ENCODE measurements around the gene RABGAP1L. TPM values are rescaled to one million over a fixed set of nuclear protein-coding genes. Genes with fewer than 3 reads are reported as not detected.
"Not testable (repeated sequence)": the region's sequence is repeated elsewhere in the genome, so short reads cannot be mapped to it uniquely, and the experiment has no call there.

Gene RABGAP1L
- total RNA-seq, 1 donor from 2014 or later: 83.9 TPM

DNA sequence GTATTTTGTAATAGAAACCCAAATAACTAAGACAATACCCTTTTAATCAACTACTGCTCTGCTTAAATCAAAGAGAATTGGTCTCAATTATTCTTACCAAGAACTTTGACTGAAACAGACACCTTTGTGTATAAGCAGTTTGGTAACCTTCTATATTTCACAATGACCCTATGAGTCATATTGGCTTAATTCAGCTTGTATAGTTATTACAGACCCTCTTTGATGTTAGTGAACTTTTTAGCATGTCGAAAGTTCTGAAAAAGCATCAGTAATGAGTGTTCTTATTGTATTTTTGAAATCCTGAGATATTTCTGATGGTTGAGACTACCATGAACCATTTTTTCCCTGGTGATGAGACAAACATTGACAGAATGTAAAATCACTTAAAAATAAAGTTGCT, 43.3 kb upstream of the RABGAP1L start:
- Histone ChIP-seq H3K27ac (no peak overlapping the region), H3K4me3 (no peak overlapping the region), H3K9me3 (no peaks in the 10 kb centered on the region), H3K36me3 (no peaks in the 10 kb centered on the region), H3K4me1 (no peaks in the 10 kb centered on the region), H3K27me3 (ENCODE audit: low read depth) (no peaks in the 10 kb centered on the region)
- DNase-seq: no peak
- ATAC-seq: no peak
- TF ChIP-seq, protein P1, sequence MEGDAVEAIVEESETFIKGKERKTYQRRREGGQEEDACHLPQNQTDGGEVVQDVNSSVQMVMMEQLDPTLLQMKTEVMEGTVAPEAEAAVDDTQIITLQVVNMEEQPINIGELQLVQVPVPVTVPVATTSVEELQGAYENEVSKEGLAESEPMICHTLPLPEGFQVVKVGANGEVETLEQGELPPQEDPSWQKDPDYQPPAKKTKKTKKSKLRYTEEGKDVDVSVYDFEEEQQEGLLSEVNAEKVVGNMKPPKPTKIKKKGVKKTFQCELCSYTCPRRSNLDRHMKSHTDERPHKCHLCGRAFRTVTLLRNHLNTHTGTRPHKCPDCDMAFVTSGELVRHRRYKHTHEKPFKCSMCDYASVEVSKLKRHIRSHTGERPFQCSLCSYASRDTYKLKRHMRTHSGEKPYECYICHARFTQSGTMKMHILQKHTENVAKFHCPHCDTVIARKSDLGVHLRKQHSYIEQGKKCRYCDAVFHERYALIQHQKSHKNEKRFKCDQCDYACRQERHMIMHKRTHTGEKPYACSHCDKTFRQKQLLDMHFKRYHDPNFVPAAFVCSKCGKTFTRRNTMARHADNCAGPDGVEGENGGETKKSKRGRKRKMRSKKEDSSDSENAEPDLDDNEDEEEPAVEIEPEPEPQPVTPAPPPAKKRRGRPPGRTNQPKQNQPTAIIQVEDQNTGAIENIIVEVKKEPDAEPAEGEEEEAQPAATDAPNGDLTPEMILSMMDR (IDR thresholded peaks at IDR 0.05): no peak
- intact Hi-C loops (cut with DNase I): no loop called here

DNA sequence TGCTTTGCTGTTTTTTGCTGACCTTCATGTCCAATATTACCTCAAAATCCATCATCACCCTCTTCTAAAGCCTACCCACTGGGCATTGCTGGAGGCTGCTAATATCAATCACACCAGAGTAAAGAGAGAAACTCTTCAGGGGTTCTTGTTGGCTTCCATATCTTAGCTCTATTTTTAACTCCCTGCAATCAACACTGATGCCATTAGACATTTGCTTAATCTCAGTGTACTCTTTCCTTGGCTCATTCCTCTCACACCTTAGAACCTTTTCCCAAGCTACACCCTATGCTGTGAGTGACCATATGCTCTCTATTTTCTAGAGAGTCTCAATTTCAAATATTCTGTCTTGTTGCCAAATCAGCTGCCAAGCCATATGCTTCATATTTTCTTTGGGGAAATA, 40.6 kb upstream of the RABGAP1L start:
- Histone ChIP-seq H3K27me3 (ENCODE audit: low read depth) (no peaks in the 10 kb centered on the region), H3K4me3 (no peak overlapping the region), H3K9me3 (peaks cover under 1% of the 10 kb centered on the region), H3K27ac (no peak overlapping the region), H3K36me3 (no peaks in the 10 kb centered on the region), H3K4me1 (no peaks in the 10 kb centered on the region)
- TF ChIP-seq, protein P1 (IDR thresholded peaks at IDR 0.05): no peak
- ATAC-seq (no peak), DNase-seq (no peak)
- intact Hi-C loops (cut with DNase I): no loop called here

DNA sequence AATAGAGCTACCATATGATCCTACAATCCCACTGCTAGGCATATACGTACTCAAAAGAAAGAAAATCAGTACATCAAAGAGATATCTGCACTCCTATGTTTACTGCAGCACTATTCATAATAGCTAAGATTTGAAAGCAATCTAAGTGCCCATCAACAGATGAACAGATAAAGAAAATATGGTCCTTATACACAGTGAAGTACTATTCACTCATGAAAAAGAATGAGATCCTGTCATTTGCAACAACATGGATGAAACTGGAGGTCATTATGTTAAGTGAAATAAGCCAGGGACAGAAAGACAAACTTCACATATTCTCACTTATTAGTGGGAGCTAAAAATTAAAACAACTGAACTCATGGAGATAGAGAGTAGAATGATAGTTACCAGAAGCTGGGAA, 37.0 kb upstream of the RABGAP1L start:
- H3K36me3 ChIP-seq; intact Hi-C loops (cut with DNase I); H3K4me3 ChIP-seq; DNase-seq; H3K27ac ChIP-seq; H3K27me3 ChIP-seq (ENCODE audit: low read depth); H3K4me1 ChIP-seq; ATAC-seq: not testable (repeated sequence)
- peaks cover 14% of the 10 kb centered on the region for H3K9me3 ChIP-seq

GRCh38 chr1:174123843-174124242, 35.5 kb upstream of the RABGAP1L start:
- intact Hi-C loops (cut with DNase I): no loop called here
- no peak overlapping the region for H3K27ac ChIP-seq
- ATAC-seq: no peak
- TF ChIP-seq, protein P1 (IDR thresholded peaks at IDR 0.05): no peak
- H3K36me3 ChIP-seq: no peaks in the 10 kb centered on the region
- no peak overlapping the region for H3K4me3 ChIP-seq
- DNase-seq: no peak
- H3K27me3 ChIP-seq (ENCODE audit: low read depth): no peaks in the 10 kb centered on the region
- peaks cover 14% of the 10 kb centered on the region for H3K9me3 ChIP-seq
- H3K4me1 ChIP-seq: no peaks in the 10 kb centered on the region

GRCh38 chr1:174127176-174127575, 32.1 kb upstream of the RABGAP1L start:
- intact Hi-C loops (cut with DNase I); DNase-seq; ATAC-seq; H3K27me3 ChIP-seq (ENCODE audit: low read depth); H3K36me3 ChIP-seq; H3K27ac ChIP-seq; H3K4me3 ChIP-seq; H3K4me1 ChIP-seq: not testable (repeated sequence)
- H3K9me3 ChIP-seq: peaks cover 18% of the 10 kb centered on the region

DNA sequence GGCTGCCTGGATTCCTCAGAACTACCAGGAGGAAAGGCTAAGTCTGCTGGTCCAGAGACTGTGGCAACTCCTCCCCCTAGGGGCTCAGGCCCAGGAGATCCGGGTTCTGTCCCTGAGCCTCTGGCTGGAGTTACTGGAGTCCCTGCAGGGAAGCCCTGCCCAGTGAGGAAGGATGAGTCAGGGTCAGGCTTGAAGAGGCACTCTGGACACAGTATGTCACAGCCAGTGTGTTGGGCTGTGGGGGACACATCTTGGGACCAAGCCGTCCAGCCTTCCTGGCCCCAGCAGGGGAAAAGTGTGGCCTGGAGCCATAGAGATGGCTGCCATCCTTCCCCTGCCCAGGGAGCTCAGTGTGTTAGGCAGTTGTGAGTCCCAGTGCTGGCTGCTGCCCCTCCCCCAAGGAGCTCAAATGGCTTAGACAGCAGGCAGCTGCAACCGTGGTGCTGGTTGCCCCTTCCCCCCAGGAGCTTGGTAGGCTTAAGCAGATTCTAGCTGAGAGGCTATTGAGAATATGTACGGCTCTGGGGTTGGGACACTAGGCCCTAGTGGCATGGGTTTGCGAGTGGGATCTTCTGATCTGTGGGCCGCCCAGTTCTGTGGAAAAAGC, 28.2 kb upstream of the RABGAP1L start:
- no peaks in the 10 kb centered on the region for H3K4me1 ChIP-seq
- H3K27ac ChIP-seq: no peak overlapping the region
- ATAC-seq (no peak), DNase-seq (no peak)
- H3K27me3 ChIP-seq (ENCODE audit: low read depth): no peaks in the 10 kb centered on the region
- peaks cover 4% of the 10 kb centered on the region for H3K9me3 ChIP-seq
- H3K4me3 ChIP-seq: no peak overlapping the region
- no peaks in the 10 kb centered on the region for H3K36me3 ChIP-seq
- intact Hi-C loops (cut with DNase I): no loop called here
- TF ChIP-seq, protein P1 (IDR thresholded peaks at IDR 0.05): no peak
